Stomach (tissue), 9 donors: ENCODE results near the gene ARF1. TPM values are rescaled to one million over a fixed set of nuclear protein-coding genes. Genes with fewer than 3 reads are reported as not detected.

ENCODE experiments used
- DNase-seq, 2 donors: peaks; one replicate each; pipeline versions ENCODE4 v3.0.0 to v3.0.0-alpha.2; 2013 to 2019
- H3K27ac ChIP-seq, 5 donors: fragments of 200-600 bp in 4 of 5; sonication (generic) in 4 of 5; one replicate each; pipeline ENCODE4 v1.5.1; 2013 to 2019; ENCODE audit warnings: mild to moderate bottlenecking in 1 of 5, moderate library complexity in 1 of 5
- H3K27me3 ChIP-seq, 3 donors: fragments of 200-600 bp; sonication (generic); one replicate each; pipeline ENCODE4 v1.5.1; 2017 to 2019; ENCODE audit warnings: mixed run types in 1 of 3
- H3K36me3 ChIP-seq, 4 donors: fragments of 200-600 bp; sonication (generic); 1 replicate in 3 of 4; 2 replicates in 1 of 4; pipeline ENCODE4 v1.5.1; 2016 to 2019
- H3K4me1 ChIP-seq, 4 donors: fragments of 200-600 bp; sonication (generic); one replicate each; pipeline ENCODE4 v1.5.1; 2016 to 2019
- H3K4me3 ChIP-seq, 4 donors: fragments of 200-600 bp; sonication (generic) in 3 of 4; one replicate each; pipeline ENCODE4 v1.5.1; 2016 to 2019; ENCODE audit warnings: mild to moderate bottlenecking in 1 of 4
- H3K9me3 ChIP-seq, 4 donors: fragments of 200-600 bp; sonication (generic); one replicate each; pipeline ENCODE4 v1.5.1; 2016 to 2019
- CTCF ChIP-seq, 7 experiments: fragments of 450-650 bp in 4 of 7; fragments of 200-600 bp in 3 of 7; sonication (generic) in 3 of 7; IDR thresholded peaks; one replicate each; pipeline ENCODE4 v1.5.1; 2016 to 2019; ENCODE audit warnings: antibody characterized with exemption in 7 of 7, control low read depth in 2 of 7, mild to moderate bottlenecking in 1 of 7
- EP300 ChIP-seq: sonication (generic); formaldehyde crosslinking; IDR thresholded peaks from one replicate; pipeline ENCODE4 v1.6.1; 2017; ENCODE audit warnings: antibody characterized with exemption
- POLR2A ChIP-seq, 4 donors: fragments of 450-650 bp; IDR thresholded peaks; one replicate each; pipeline ENCODE4 v1.6.1; 2016; ENCODE audit warnings: antibody characterized with exemption in 4 of 4, control low read depth in 2 of 4, mild to moderate bottlenecking in 1 of 4, moderate library complexity in 1 of 4
- POLR2AphosphoS5 ChIP-seq, 3 donors: sonication (generic); formaldehyde crosslinking; IDR thresholded peaks; one replicate each; pipeline ENCODE4 v1.6.1; 2016; ENCODE audit warnings: antibody characterized with exemption in 3 of 3
- WGBS, 5 donors: extraction: QIAGEN DNeasy Blood & Tissue Kit in 3 of 5; methylation state at CpG; one replicate each; pipeline versions ENCODE4 v1.1.5 to v1.1.7; 2013 to 2018; 5-methylcytosine and 5-hydroxymethylcytosine counted together
- intact Hi-C: fragments of 100-400 bp; cut with DNase I; formaldehyde crosslinking; loops from one replicate; pipeline ENCODE4 v1.15.1; 2023; ENCODE audit warnings: low total_unique reads
- polyA plus RNA-seq, 3 donors: library from polyadenylated mRNA; stranded (reverse); fragments of 200-250 nt; gene quantifications; one replicate each; pipeline ENCODE4 v1.2.3, GENCODE V29; 2013
- total RNA-seq, 5 donors: library from RNA; depleted of rRNA; stranded (reverse); fragments of >200 nt; gene quantifications; one replicate each; pipeline versions ENCODE4 v1.1.0 to v1.2.3, GENCODE V29; 2014 to 2016
- donor health status: healthy with polysubstance abuse.
- donor health status: Bipolar disorder and iron deficiency.
- donor health status: healthy.

The ARF1 gene
- total and polyA plus RNA-seq, 8 donors = 111 to 310 (median 200) TPM

GRCh38 chr1:228065543-228066347 lies 16.8 kb upstream of the ARF1 start:
- intact Hi-C loops = no loop called here
- DNase-seq = peak in 1 of 2 donors; percentile 27
- no peak for TF ChIP-seq POLR2AphosphoS5 (IDR thresholded peaks at IDR 0.05)
- TF ChIP-seq EP300 = no peak
- TF ChIP-seq CTCF (IDR thresholded peaks at IDR 0.05) = no peak
- no peak for TF ChIP-seq POLR2A (IDR thresholded peaks at IDR 0.05)
- Histone ChIP-seq H3K27ac (no peak overlapping the region), H3K9me3 (no peaks in the 10 kb centered on the region), H3K27me3 (peaks cover 5 to 100% (median 64%) of the 10 kb centered on the region in 3 donors), H3K4me1 (peaks cover 3 to 6% (median 3%) of the 10 kb centered on the region in 4 donors), H3K36me3 (no peaks in the 10 kb centered on the region), H3K4me3 (no peak overlapping the region)
- WGBS, 5 donors = 62 to 78% (median 66%) methylated on average over 11 to 15 of the region's 15 CpGs

DNA sequence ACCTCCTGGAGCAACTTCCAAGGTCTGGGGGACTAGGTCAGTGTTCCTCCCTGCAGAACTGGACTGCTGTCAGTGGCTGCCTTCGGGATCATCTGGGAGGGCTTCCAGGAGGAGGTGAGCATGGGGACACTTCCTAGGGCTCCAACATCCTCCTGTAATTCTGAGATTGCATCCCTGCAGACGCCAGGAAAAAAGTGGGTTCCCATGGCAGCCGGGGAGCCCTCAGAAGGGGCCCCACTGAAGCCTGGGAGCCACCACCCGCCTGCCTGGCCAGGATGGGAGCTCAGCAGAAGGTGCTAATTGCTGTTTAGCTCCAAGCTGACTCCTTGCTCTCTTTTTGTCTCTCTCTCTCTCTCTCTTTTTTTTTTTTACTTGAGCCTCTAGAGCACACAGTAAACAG lies 16.1 kb upstream of the ARF1 start:
- intact Hi-C loops = no loop called here
- Histone ChIP-seq H3K27me3 (peaks cover 0 to 100% (median 61%) of the 10 kb centered on the region in 3 donors), H3K27ac (no peak overlapping the region), H3K36me3 (no peaks in the 10 kb centered on the region), H3K9me3 (no peaks in the 10 kb centered on the region), H3K4me1 (no peaks in the 10 kb centered on the region), H3K4me3 (no peak overlapping the region)
- WGBS, 5 donors = 35 to 50% (median 41%) methylated on average over 4 of the region's 4 CpGs
- TF ChIP-seq CTCF (IDR thresholded peaks at IDR 0.05) (no peak), POLR2AphosphoS5 (IDR thresholded peaks at IDR 0.05) (no peak), EP300 (no peak), POLR2A (IDR thresholded peaks at IDR 0.05) (no peak)
- DNase-seq = peak in 1 of 2 donors; percentile 21

DNA sequence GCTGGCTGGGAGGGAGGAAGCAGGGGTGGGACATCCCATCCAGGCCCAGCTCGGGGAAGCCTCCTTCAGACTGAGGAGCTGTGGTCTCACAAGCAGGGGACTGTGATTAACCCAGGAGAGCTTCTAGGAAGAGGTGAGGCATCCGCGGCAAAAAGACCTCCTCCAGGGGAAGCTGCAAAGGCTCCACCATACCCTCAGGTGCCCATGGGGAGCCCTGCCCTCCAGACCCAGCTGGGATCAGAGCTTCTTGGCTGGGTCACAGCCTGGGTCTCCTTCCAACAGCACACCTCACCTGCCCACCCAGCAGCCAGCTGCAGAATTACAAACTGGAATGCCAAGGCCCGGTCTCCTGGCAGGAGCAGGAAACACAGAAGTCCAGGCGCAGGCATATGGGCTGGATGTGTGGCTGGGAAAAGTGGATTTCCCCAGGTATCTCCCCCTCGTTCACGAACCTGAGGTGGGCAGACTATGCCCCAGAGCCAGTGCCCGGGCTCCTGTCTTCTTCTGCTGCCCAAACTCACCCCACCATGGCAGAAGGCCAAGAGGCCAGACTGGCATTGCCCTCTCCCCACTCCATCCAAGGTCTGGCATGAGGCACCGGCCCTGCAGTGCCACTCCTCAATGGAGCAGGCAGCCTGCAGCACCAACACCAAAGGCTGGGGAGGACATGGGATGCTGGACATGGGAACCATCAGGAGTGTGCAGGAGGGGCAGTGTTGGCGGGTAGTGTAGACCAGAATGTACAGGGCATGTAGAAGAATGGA lies 15.4 kb upstream of the ARF1 start:
- peak in 1 of 2 donors; percentile 20 for DNase-seq
- Histone ChIP-seq H3K36me3 (no peaks in the 10 kb centered on the region), H3K9me3 (no peaks in the 10 kb centered on the region), H3K4me3 (no peak overlapping the region), H3K4me1 (no peaks in the 10 kb centered on the region), H3K27ac (no peak overlapping the region), H3K27me3 (peaks cover 0 to 100% (median 54%) of the 10 kb centered on the region in 3 donors)
- WGBS, 5 donors = 54 to 65% (median 59%) methylated on average over 10 of the region's 10 CpGs
- intact Hi-C loops = no loop called here
- no peak for TF ChIP-seq CTCF (IDR thresholded peaks at IDR 0.05)
- no peak for TF ChIP-seq POLR2AphosphoS5 (IDR thresholded peaks at IDR 0.05)
- no peak for TF ChIP-seq POLR2A (IDR thresholded peaks at IDR 0.05)
- TF ChIP-seq EP300 = no peak

DNA sequence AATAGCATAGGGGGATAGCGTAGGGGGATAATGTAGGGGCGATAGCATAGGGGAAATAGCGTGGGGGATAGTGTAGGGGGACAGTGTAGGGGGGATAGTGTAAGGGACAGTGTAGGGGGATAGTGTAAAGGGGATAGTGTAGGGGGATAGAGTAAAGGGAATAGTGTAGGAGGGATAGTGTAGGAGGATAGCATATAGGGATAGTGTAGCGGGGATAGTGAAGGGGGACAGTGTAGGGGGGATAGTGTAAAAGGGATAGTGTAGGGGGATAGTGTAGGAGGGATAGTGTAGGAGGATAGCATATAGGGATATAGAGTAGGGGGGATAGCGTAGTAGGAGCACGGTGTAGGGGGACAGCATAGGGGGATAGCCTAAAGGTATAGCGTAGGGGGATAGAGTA lies 14.1 kb upstream of the ARF1 start:
- DNase-seq = no peak
- H3K27ac ChIP-seq = no peak overlapping the region
- H3K4me3 ChIP-seq = no peak overlapping the region
- H3K4me1 ChIP-seq = no peaks in the 10 kb centered on the region
- WGBS, 5 donors = 72 to 78% (median 75%) methylated on average over 7 of the region's 7 CpGs
- TF ChIP-seq EP300 (no peak), CTCF (IDR thresholded peaks at IDR 0.05) (no peak), POLR2AphosphoS5 (IDR thresholded peaks at IDR 0.05) (no peak), POLR2A (IDR thresholded peaks at IDR 0.05) (no peak)
- peaks cover 0 to 87% (median 45%) of the 10 kb centered on the region in 3 donors for H3K27me3 ChIP-seq
- no peaks in the 10 kb centered on the region for H3K9me3 ChIP-seq
- H3K36me3 ChIP-seq = no peaks in the 10 kb centered on the region
- intact Hi-C loops = no loop called here
